Midbrain (tissue), 1 donor: ENCODE measurements around the gene PLCD3.
A peak's percentile ranks its signal among the peaks of the same experiment; 100 is the strongest.

ENCODE experiments used
- DNase-seq: peaks from one replicate; lab custom pipeline; 2025; lab: John Stamatoyannopoulos, UW

PLCD3 gene

GRCh38 chr17:45132320-45132571 is at the start of gene PLCD3:
Gene PLCD3, minus strand, starts transcription at chr17:45132515. Its CDS starts 105 bp downstream, at chr17:45132410.
- no peak for DNase-seq

- DNase-seq = no peak
Measured at GRCh38 chr17:45177563-45177962, 45.2 kb upstream of the PLCD3 start.

- DNase-seq = no peak
Measured at GRCh38 chr17:45175759-45176115, 43.4 kb upstream of the PLCD3 start.

GRCh38 chr17:45172541-45173286 is 40.4 kb upstream of the PLCD3 start:
- DNase-seq = peak; percentile 93

- DNase-seq = no peak
Measured at GRCh38 chr17:45172232-45172540, 39.9 kb upstream of the PLCD3 start.

GRCh38 chr17:45171338-45172231 is 39.3 kb upstream of the PLCD3 start:
- no peak for DNase-seq

- no peak for DNase-seq
Measured at GRCh38 chr17:45170931-45171337, 38.6 kb upstream of the PLCD3 start.

GRCh38 chr17:45170280-45170930 is 38.1 kb upstream of the PLCD3 start:
- DNase-seq = no peak

- no peak for DNase-seq
Measured at GRCh38 chr17:45168991-45169752, 36.9 kb upstream of the PLCD3 start.

- no peak for DNase-seq
Measured at GRCh38 chr17:45164734-45165269, 32.5 kb upstream of the PLCD3 start.

GRCh38 chr17:45162025-45162687 is 29.8 kb upstream of the PLCD3 start:
- no peak for DNase-seq

GRCh38 chr17:45161288-45162024 is 29.1 kb upstream of the PLCD3 start, which contains the start of gene HEXIM2:
Gene HEXIM2, plus strand, starts transcription at chr17:45161875. Its CDS starts 919 bp downstream, at chr17:45162794.
- DNase-seq = peak; percentile 100

- peak; percentile 67 for DNase-seq
Measured at GRCh38 chr17:45160447-45161287, 28.4 kb upstream of the PLCD3 start.

GRCh38 chr17:45156242-45156641 is 23.9 kb upstream of the PLCD3 start:
- no peak for DNase-seq

- DNase-seq = no peak
Measured at GRCh38 chr17:45155483-45155882, 23.2 kb upstream of the PLCD3 start.

- no peak for DNase-seq
Measured at GRCh38 chr17:45155029-45155428, 22.7 kb upstream of the PLCD3 start.

- peak; percentile 19 for DNase-seq
Measured at GRCh38 chr17:45150911-45151809, 18.8 kb upstream of the PLCD3 start.
